ENCODE measurements around the gene SLC41A3.

SLC41A3 gene

GRCh38 chr3:126126811-126127431, 43.0 kb upstream of the SLC41A3 start:
- Histone ChIP-seq H3K36me3 (ENCODE audit: control insufficient read depth, insufficient read depth, low read length) (no peaks in the 10 kb centered on the region), H3K27me3 (ENCODE audit: control insufficient read depth, insufficient read depth, low read length) (no peaks in the 10 kb centered on the region), H3K9ac (ENCODE audit: low read depth, low read length) (no peak overlapping the region), H3K4me1 (ENCODE audit: control insufficient read depth, insufficient read depth, low read length) (no peaks in the 10 kb centered on the region), H3K4me3 (ENCODE audit: low read depth, low read length) (no peak overlapping the region), H3K9me3 (ENCODE audit: control insufficient read depth, insufficient read depth, low read length) (no peaks in the 10 kb centered on the region)

- H3K9me3 ChIP-seq (ENCODE audit: control insufficient read depth, insufficient read depth, low read length), result no peaks in the 10 kb centered on the region
- no peak overlapping the region for H3K9ac ChIP-seq (ENCODE audit: low read depth, low read length)
- no peaks in the 10 kb centered on the region for H3K4me1 ChIP-seq (ENCODE audit: control insufficient read depth, insufficient read depth, low read length)
- H3K4me3 ChIP-seq (ENCODE audit: low read depth, low read length), result no peak overlapping the region
- H3K27me3 ChIP-seq (ENCODE audit: control insufficient read depth, insufficient read depth, low read length), result no peaks in the 10 kb centered on the region
- H3K36me3 ChIP-seq (ENCODE audit: control insufficient read depth, insufficient read depth, low read length), result no peaks in the 10 kb centered on the region
These were observed 42.4 kb upstream of the SLC41A3 start for GRCh38 chr3:126126286-126126685.

- H3K9ac ChIP-seq (ENCODE audit: low read depth, low read length), result no peak overlapping the region
- H3K36me3 ChIP-seq (ENCODE audit: control insufficient read depth, insufficient read depth, low read length), result no peaks in the 10 kb centered on the region
- no peaks in the 10 kb centered on the region for H3K4me1 ChIP-seq (ENCODE audit: control insufficient read depth, insufficient read depth, low read length)
- no peak overlapping the region for H3K4me3 ChIP-seq (ENCODE audit: low read depth, low read length)
- no peaks in the 10 kb centered on the region for H3K9me3 ChIP-seq (ENCODE audit: control insufficient read depth, insufficient read depth, low read length)
- no peaks in the 10 kb centered on the region for H3K27me3 ChIP-seq (ENCODE audit: control insufficient read depth, insufficient read depth, low read length)
These were observed 41.9 kb upstream of the SLC41A3 start for GRCh38 chr3:126125781-126126251.

- Histone ChIP-seq H3K9ac (ENCODE audit: low read depth, low read length) (no peak overlapping the region), H3K36me3 (ENCODE audit: control insufficient read depth, insufficient read depth, low read length) (no peaks in the 10 kb centered on the region), H3K27me3 (ENCODE audit: control insufficient read depth, insufficient read depth, low read length) (no peaks in the 10 kb centered on the region)
These were observed 41.4 kb upstream of the SLC41A3 start for GRCh38 chr3:126125341-126125740.

GRCh38 chr3:126124896-126125295, 41.0 kb upstream of the SLC41A3 start:
- Histone ChIP-seq H3K9me3 (ENCODE audit: control insufficient read depth, insufficient read depth, low read length) (no peaks in the 10 kb centered on the region), H3K4me1 (ENCODE audit: control insufficient read depth, insufficient read depth, low read length) (no peaks in the 10 kb centered on the region), H3K36me3 (ENCODE audit: control insufficient read depth, insufficient read depth, low read length) (no peaks in the 10 kb centered on the region), H3K9ac (ENCODE audit: low read depth, low read length) (no peak overlapping the region), H3K27me3 (ENCODE audit: control insufficient read depth, insufficient read depth, low read length) (no peaks in the 10 kb centered on the region), H3K4me3 (ENCODE audit: low read depth, low read length) (no peak overlapping the region)

More at GRCh38 chr3:126125341-126125740, 41.4 kb upstream of the SLC41A3 start:
- H3K4me1 ChIP-seq (ENCODE audit: control insufficient read depth, insufficient read depth, low read length), result no peaks in the 10 kb centered on the region
- H3K4me3 ChIP-seq (ENCODE audit: low read depth, low read length), result no peak overlapping the region
- no peaks in the 10 kb centered on the region for H3K9me3 ChIP-seq (ENCODE audit: control insufficient read depth, insufficient read depth, low read length)

GRCh38 chr3:126124148-126124868, 40.4 kb upstream of the SLC41A3 start:
- H3K9ac ChIP-seq (ENCODE audit: low read depth, low read length), result no peak overlapping the region
- no peak overlapping the region for H3K4me3 ChIP-seq (ENCODE audit: low read depth, low read length)
- H3K36me3 ChIP-seq (ENCODE audit: control insufficient read depth, insufficient read depth, low read length), result no peaks in the 10 kb centered on the region
- no peaks in the 10 kb centered on the region for H3K27me3 ChIP-seq (ENCODE audit: control insufficient read depth, insufficient read depth, low read length)
- H3K4me1 ChIP-seq (ENCODE audit: control insufficient read depth, insufficient read depth, low read length), result no peaks in the 10 kb centered on the region
- H3K9me3 ChIP-seq (ENCODE audit: control insufficient read depth, insufficient read depth, low read length), result no peaks in the 10 kb centered on the region

GRCh38 chr3:126121632-126122031, 37.7 kb upstream of the SLC41A3 start:
- no peaks in the 10 kb centered on the region for H3K27me3 ChIP-seq (ENCODE audit: control insufficient read depth, insufficient read depth, low read length)
- H3K36me3 ChIP-seq (ENCODE audit: control insufficient read depth, insufficient read depth, low read length), result no peaks in the 10 kb centered on the region

GRCh38 chr3:126121074-126121473, 37.1 kb upstream of the SLC41A3 start:
- Histone ChIP-seq H3K4me1 (ENCODE audit: control insufficient read depth, insufficient read depth, low read length) (no peaks in the 10 kb centered on the region), H3K27me3 (ENCODE audit: control insufficient read depth, insufficient read depth, low read length) (no peaks in the 10 kb centered on the region), H3K9me3 (ENCODE audit: control insufficient read depth, insufficient read depth, low read length) (no peaks in the 10 kb centered on the region), H3K9ac (ENCODE audit: low read depth, low read length) (no peak overlapping the region), H3K36me3 (ENCODE audit: control insufficient read depth, insufficient read depth, low read length) (no peaks in the 10 kb centered on the region), H3K4me3 (ENCODE audit: low read depth, low read length) (no peak overlapping the region)

More at GRCh38 chr3:126121632-126122031, 37.7 kb upstream of the SLC41A3 start:
- Histone ChIP-seq H3K4me1 (ENCODE audit: control insufficient read depth, insufficient read depth, low read length) (no peaks in the 10 kb centered on the region), H3K9ac (ENCODE audit: low read depth, low read length) (no peak overlapping the region), H3K9me3 (ENCODE audit: control insufficient read depth, insufficient read depth, low read length) (no peaks in the 10 kb centered on the region), H3K4me3 (ENCODE audit: low read depth, low read length) (no peak overlapping the region)

GRCh38 chr3:126119976-126120375, 36.1 kb upstream of the SLC41A3 start:
- H3K36me3 ChIP-seq (ENCODE audit: control insufficient read depth, insufficient read depth, low read length), result no peaks in the 10 kb centered on the region
- H3K27me3 ChIP-seq (ENCODE audit: control insufficient read depth, insufficient read depth, low read length), result no peaks in the 10 kb centered on the region
- no peaks in the 10 kb centered on the region for H3K4me1 ChIP-seq (ENCODE audit: control insufficient read depth, insufficient read depth, low read length)
- H3K9ac ChIP-seq (ENCODE audit: low read depth, low read length), result no peak overlapping the region
- H3K9me3 ChIP-seq (ENCODE audit: control insufficient read depth, insufficient read depth, low read length), result no peaks in the 10 kb centered on the region
- H3K4me3 ChIP-seq (ENCODE audit: low read depth, low read length), result no peak overlapping the region

- no peak overlapping the region for H3K9ac ChIP-seq (ENCODE audit: low read depth, low read length)
- no peaks in the 10 kb centered on the region for H3K27me3 ChIP-seq (ENCODE audit: control insufficient read depth, insufficient read depth, low read length)
- no peak overlapping the region for H3K4me3 ChIP-seq (ENCODE audit: low read depth, low read length)
- no peaks in the 10 kb centered on the region for H3K9me3 ChIP-seq (ENCODE audit: control insufficient read depth, insufficient read depth, low read length)
- H3K36me3 ChIP-seq (ENCODE audit: control insufficient read depth, insufficient read depth, low read length), result no peaks in the 10 kb centered on the region
- H3K4me1 ChIP-seq (ENCODE audit: control insufficient read depth, insufficient read depth, low read length), result no peaks in the 10 kb centered on the region
These were observed 35.2 kb upstream of the SLC41A3 start for GRCh38 chr3:126119008-126119675.

GRCh38 chr3:126118591-126118990, 34.7 kb upstream of the SLC41A3 start:
- no peaks in the 10 kb centered on the region for H3K36me3 ChIP-seq (ENCODE audit: control insufficient read depth, insufficient read depth, low read length)
- H3K4me1 ChIP-seq (ENCODE audit: control insufficient read depth, insufficient read depth, low read length), result no peaks in the 10 kb centered on the region
- H3K9me3 ChIP-seq (ENCODE audit: control insufficient read depth, insufficient read depth, low read length), result no peaks in the 10 kb centered on the region
- no peak overlapping the region for H3K4me3 ChIP-seq (ENCODE audit: low read depth, low read length)
- no peaks in the 10 kb centered on the region for H3K27me3 ChIP-seq (ENCODE audit: control insufficient read depth, insufficient read depth, low read length)
- H3K9ac ChIP-seq (ENCODE audit: low read depth, low read length), result no peak overlapping the region

- Histone ChIP-seq H3K9ac (ENCODE audit: low read depth, low read length) (no peak overlapping the region), H3K9me3 (ENCODE audit: control insufficient read depth, insufficient read depth, low read length) (no peaks in the 10 kb centered on the region), H3K27me3 (ENCODE audit: control insufficient read depth, insufficient read depth, low read length) (no peaks in the 10 kb centered on the region), H3K4me1 (ENCODE audit: control insufficient read depth, insufficient read depth, low read length) (no peaks in the 10 kb centered on the region), H3K36me3 (ENCODE audit: control insufficient read depth, insufficient read depth, low read length) (no peaks in the 10 kb centered on the region), H3K4me3 (ENCODE audit: low read depth, low read length) (no peak overlapping the region)
These were observed 33.9 kb upstream of the SLC41A3 start for GRCh38 chr3:126117786-126118185.

All from iPS-15b (cell line).